SK-N-SH (cell line): ENCODE measurements around the gene IWS1. TPM values are rescaled to one million over a fixed set of nuclear protein-coding genes. Genes with fewer than 3 reads are reported as not detected.

Experiments used
- CTCF ChIA-PET: fragments of 300-600, 350-600 bp; formaldehyde crosslinking; extraction: SDS; loops from one replicate; lab custom pipeline; 2021; lab: Yijun Ruan, JAX
- POLR2A ChIA-PET: fragments of 350-600 bp; sonication (Branson Sonifier 250); formaldehyde crosslinking; extraction: SDS; loops from one replicate; lab custom pipeline; 2020; ENCODE audit warnings: antibody characterized with exemption, inconsistent platforms; lab: Yijun Ruan, JAX
- DNase-seq: peaks from one replicate; pipeline ENCODE4 v3.0.0; 2012
- H2AFZ ChIP-seq: fragments of 200-600 bp; sonication (generic); 2 replicates; pipeline ENCODE4 v1.8.1; 2016; ENCODE audit warnings: antibody characterized with exemption, mild to moderate bottlenecking, low read depth
- H3F3A ChIP-seq: fragments of 200-600 bp; sonication (generic); replicated peaks from 2 replicates; pipeline ENCODE3; 2016; ENCODE audit warnings: antibody characterized with exemption, mild to moderate bottlenecking; ENCODE audit not compliant: insufficient read depth
- H3K27ac ChIP-seq, 2 experiments: fragments of 200-500 bp in 1 of 2; fragments of 200-600 bp in 1 of 2; sonication (Bioruptor generic) in 1 of 2; sonication (generic), shearing (Covaris generic) in 1 of 2; 2 replicates each; pipeline versions ENCODE4 v1.5.1 to v1.6.1; 2014 to 2016; ENCODE audit warnings: low read depth in 2 of 2, inconsistent platforms in 1 of 2, low read length in 1 of 2, mild to moderate bottlenecking in 1 of 2, mixed read lengths in 1 of 2
- H3K27me3 ChIP-seq: fragments of 200-600 bp; sonication (generic), shearing (Covaris generic); 2 replicates; pipeline ENCODE4 v1.6.1; 2016; ENCODE audit warnings: mixed run types; ENCODE audit not compliant: insufficient read depth
- H3K36me3 ChIP-seq, 2 experiments: fragments of 200-500 bp in 1 of 2; fragments of 200-600 bp in 1 of 2; sonication (Bioruptor generic) in 1 of 2; sonication (generic) in 1 of 2; replicated peaks in 1 of 2; 2 replicates each; pipeline versions ENCODE3 to v1.5.1; 2014 to 2016; ENCODE audit warnings: low read length in 1 of 2, mild to moderate bottlenecking in 1 of 2; ENCODE audit not compliant: insufficient read depth in 2 of 2, control insufficient read depth in 1 of 2
- H3K4me1 ChIP-seq, 2 experiments: fragments of 200-500 bp in 1 of 2; fragments of 200-600 bp in 1 of 2; sonication (Bioruptor generic) in 1 of 2; sonication (generic), shearing (Covaris generic) in 1 of 2; 2 replicates each; pipeline versions ENCODE4 v1.5.1 to v1.6.1; 2014 to 2016; ENCODE audit warnings: low read depth in 1 of 2, low read length in 1 of 2, mixed run types in 1 of 2; ENCODE audit not compliant: insufficient read depth in 2 of 2, control insufficient read depth in 1 of 2
- H3K4me2 ChIP-seq: fragments of 200-600 bp; sonication (generic), shearing (Covaris generic); 2 replicates; pipeline ENCODE4 v1.6.1; 2017; ENCODE audit warnings: mixed run types
- H3K4me3 ChIP-seq, 2 experiments: fragments of 200-500 bp in 1 of 2; fragments of 200-600 bp in 1 of 2; sonication (Bioruptor generic) in 1 of 2; sonication (generic), shearing (Covaris generic) in 1 of 2; 2 replicates each; pipeline versions ENCODE4 v1.5.1 to v1.8.1; 2014 to 2016; ENCODE audit warnings: low read depth in 2 of 2, inconsistent platforms in 1 of 2, low read length in 1 of 2, mild to moderate bottlenecking in 1 of 2, mixed read lengths in 1 of 2, moderate library complexity in 1 of 2
- H3K79me2 ChIP-seq: fragments of 200-600 bp; sonication (generic); 2 replicates; pipeline ENCODE4 v1.8.1; 2017; ENCODE audit warnings: mild to moderate bottlenecking; ENCODE audit not compliant: insufficient read depth
- H3K9ac ChIP-seq: fragments of 200-600 bp; sonication (generic); 2 replicates; pipeline ENCODE4 v1.6.1; 2017; ENCODE audit warnings: mixed run types
- H3K9me2 ChIP-seq: fragments of 200-600 bp; sonication (generic); 2 replicates; pipeline ENCODE4 v1.6.1; 2017; ENCODE audit warnings: mixed run types
- H3K9me3 ChIP-seq: fragments of 200-600 bp; sonication (generic); 2 replicates; pipeline ENCODE4 v1.6.1; 2017; ENCODE audit warnings: mixed run types, mild to moderate bottlenecking, moderate library complexity
- H4K20me1 ChIP-seq: fragments of 200-600 bp; sonication (generic); 2 replicates; pipeline ENCODE4 v1.6.1; 2017; ENCODE audit warnings: mild to moderate bottlenecking, mixed run types; ENCODE audit not compliant: insufficient read depth
- EP300 ChIP-seq, 2 experiments: IDR thresholded peaks; 2 replicates each; pipeline versions ENCODE4 v1.4.0 to v1.6.1; 2012; ENCODE audit warnings: borderline replicate concordance in 1 of 2, low read depth in 1 of 2, low read length in 1 of 2
- FOXM1 ChIP-seq: IDR thresholded peaks from 2 replicates; pipeline ENCODE4 v1.4.0; 2012; ENCODE audit warnings: low read depth, mild to moderate bottlenecking
- IRF3 ChIP-seq: fragments of 150-350 bp; IDR thresholded peaks from 2 replicates; pipeline ENCODE4 v1.6.1; 2016; ENCODE audit warnings: mild to moderate bottlenecking, low read depth, low read length
- JUND ChIP-seq: IDR thresholded peaks from 2 replicates; pipeline ENCODE4 v1.4.0; 2012
- REST ChIP-seq: IDR thresholded peaks from 2 replicates; pipeline ENCODE4 v1.6.1; 2012; ENCODE audit warnings: mild to moderate bottlenecking, low read depth, low read length, moderate library complexity
- RXRA ChIP-seq: IDR thresholded peaks from 2 replicates; pipeline ENCODE4 v1.4.0; 2012; ENCODE audit warnings: low read depth, mild to moderate bottlenecking, borderline replicate concordance
- SMC3 ChIP-seq: IDR thresholded peaks from 2 replicates; pipeline ENCODE4 v1.6.1; 2012; ENCODE audit warnings: low read depth, low read length, improper control_type of control experiment
- TEAD4 ChIP-seq: IDR thresholded peaks from 2 replicates; pipeline ENCODE4 v1.4.0; 2012; ENCODE audit warnings: mild to moderate bottlenecking, borderline replicate concordance; ENCODE audit not compliant: insufficient read depth
- WGBS: methylation state at CpG from one replicate; pipeline ENCODE4 v1.1.6; 2017; ENCODE audit warnings: low lambda C conversion rate; 5-methylcytosine and 5-hydroxymethylcytosine counted together
- polyA plus RNA-seq, 3 experiments: library from polyadenylated mRNA; depleted of rRNA; stranded (reverse); fragments of >200 nt; gene quantifications; 2 replicates each; pipeline ENCODE4 v1.2.3, GENCODE V29; 2012
- TF ChIP-seq, protein P1 (sequence below): fragments of 150-350 bp; IDR thresholded peaks from 2 replicates; pipeline ENCODE4 v1.6.1; 2017; ENCODE audit warnings: antibody characterized with exemption, low read length, low read depth, borderline replicate concordance

IWS1 gene
- polyA plus RNA-seq, 1 of the 3 experiments (the other 2 are of a cell fraction) = 24.6 TPM

- POLR2A ChIA-PET = no interaction called here
- WGBS = 92% methylated on average over 4 of the region's 4 CpGs
- DNase-seq = no peak
Measured at GRCh38 chr2:127449414-127449813, 76.9 kb downstream of the IWS1 start.

More at GRCh38 chr2:127449414-127449813, 76.9 kb downstream of the IWS1 start:
- H3K27me3 ChIP-seq = no peaks in the 10 kb centered on the region
- H3K9me3 ChIP-seq = no peaks in the 10 kb centered on the region
- H3K4me3 ChIP-seq = no peak overlapping the region
- no peaks in the 10 kb centered on the region for H3K36me3 ChIP-seq
- H2AFZ ChIP-seq = no peak overlapping the region
- H4K20me1 ChIP-seq = no peaks in the 10 kb centered on the region
- no peak for TF ChIP-seq SMC3
- no peak for TF ChIP-seq EP300 (IDR thresholded peaks at IDR 0.05; ENCODE audit: borderline replicate concordance in 1 of 2, low read depth in 1 of 2, low read length in 1 of 2)
- no peak for TF ChIP-seq TEAD4
- TF ChIP-seq REST = no peak
- TF ChIP-seq FOXM1 = no peak
- TF ChIP-seq JUND = no peak
- TF ChIP-seq RXRA = no peak
- no peak for TF ChIP-seq IRF3
- TF ChIP-seq, protein P1, sequence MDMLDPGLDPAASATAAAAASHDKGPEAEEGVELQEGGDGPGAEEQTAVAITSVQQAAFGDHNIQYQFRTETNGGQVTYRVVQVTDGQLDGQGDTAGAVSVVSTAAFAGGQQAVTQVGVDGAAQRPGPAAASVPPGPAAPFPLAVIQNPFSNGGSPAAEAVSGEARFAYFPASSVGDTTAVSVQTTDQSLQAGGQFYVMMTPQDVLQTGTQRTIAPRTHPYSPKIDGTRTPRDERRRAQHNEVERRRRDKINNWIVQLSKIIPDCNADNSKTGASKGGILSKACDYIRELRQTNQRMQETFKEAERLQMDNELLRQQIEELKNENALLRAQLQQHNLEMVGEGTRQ = no peak
- TF ChIP-seq, all 33 proteins: peak for 0
- no peaks in the 10 kb centered on the region for H3K9me2 ChIP-seq
- H3K9ac ChIP-seq = no peak overlapping the region
- no peaks in the 10 kb centered on the region for H3K79me2 ChIP-seq
- no peak overlapping the region for H3K4me2 ChIP-seq
- H3K27ac ChIP-seq = no peak overlapping the region
- H3F3A ChIP-seq = no peaks in the 10 kb centered on the region
- no peaks in the 10 kb centered on the region; a peak in 1 of 4 replicates for H3K4me1 ChIP-seq
- CTCF ChIA-PET = interaction anchor here (3.2 kb wide), 1 partner anchor 29 kb away, joined by 12 read pairs; no protein-coding TSS in a partner anchor
